Tibial nerve (tissue), 4 donors: ENCODE results near the gene MAP2. TPM values are rescaled to one million over a fixed set of nuclear protein-coding genes. Genes with fewer than 3 reads are reported as not detected.

ENCODE experiments used
- DNase-seq, 2 donors: peaks; one replicate each; pipeline ENCODE4 v3.0.0-alpha.2; 2019; ENCODE audit warnings: low spot score in 2 of 2
- H3K27ac ChIP-seq, 4 donors: fragments of 200-600 bp; sonication (generic) in 3 of 4; one replicate each; pipeline ENCODE4 v1.5.1; 2017 to 2019; ENCODE audit warnings: mild to moderate bottlenecking in 1 of 4
- H3K27me3 ChIP-seq, 2 donors: fragments of 200-600 bp; sonication (generic) in 1 of 2; one replicate each; pipeline versions ENCODE4 v1.5.1 to v1.6.0; 2017 to 2019
- H3K36me3 ChIP-seq, 3 donors: fragments of 200-600 bp; sonication (generic); one replicate each; pipeline ENCODE4 v1.5.1; 2018 to 2019
- H3K4me1 ChIP-seq, 4 donors: fragments of 200-600 bp; sonication (generic) in 3 of 4; one replicate each; pipeline ENCODE4 v1.5.1; 2017 to 2019
- H3K4me3 ChIP-seq, 4 donors: fragments of 200-600 bp; sonication (generic) in 3 of 4; one replicate each; pipeline ENCODE4 v1.5.1; 2017 to 2019; ENCODE audit warnings: mild to moderate bottlenecking in 1 of 4, moderate library complexity in 1 of 4
- H3K9me3 ChIP-seq, 4 donors: fragments of 200-600 bp; sonication (generic) in 3 of 4; one replicate each; pipeline ENCODE4 v1.5.1; 2017 to 2019
- EP300 ChIP-seq, 2 donors: sonication (generic); formaldehyde crosslinking; IDR thresholded peaks; one replicate each; pipeline ENCODE4 v1.6.1; 2017; ENCODE audit warnings: antibody characterized with exemption in 2 of 2, mild to moderate bottlenecking in 1 of 2
- POLR2A ChIP-seq, 2 donors: fragments of 450-650 bp; IDR thresholded peaks; one replicate each; pipeline ENCODE4 v1.6.1; 2017; ENCODE audit warnings: antibody characterized with exemption in 2 of 2, mild to moderate bottlenecking in 2 of 2, moderate library complexity in 2 of 2
- whole genome bisulfite sequencing, 2 donors: methylation state at CpG; one replicate each; pipeline ENCODE4 v1.1.5; 2018; 5-methylcytosine and 5-hydroxymethylcytosine counted together
- total RNA-seq, 4 donors: library from RNA; depleted of rRNA; stranded (reverse); fragments of >200 nt; gene quantifications; one replicate each; pipeline ENCODE4 v1.1.0, GENCODE V29; 2016
- TF ChIP-seq, protein P1 (sequence below), 5 experiments: fragments of 200-600 bp in 3 of 5; fragments of 450-650 bp in 2 of 5; sonication (generic) in 3 of 5; IDR thresholded peaks; one replicate each; pipeline ENCODE4 v1.5.1; 2016 to 2019; ENCODE audit warnings: antibody characterized with exemption in 5 of 5, mild to moderate bottlenecking in 3 of 5, moderate library complexity in 2 of 5

The MAP2 gene
- total RNA-seq, 4 donors from 2014 or later: 14.7 to 31.7 (median 21.3) TPM

DNA sequence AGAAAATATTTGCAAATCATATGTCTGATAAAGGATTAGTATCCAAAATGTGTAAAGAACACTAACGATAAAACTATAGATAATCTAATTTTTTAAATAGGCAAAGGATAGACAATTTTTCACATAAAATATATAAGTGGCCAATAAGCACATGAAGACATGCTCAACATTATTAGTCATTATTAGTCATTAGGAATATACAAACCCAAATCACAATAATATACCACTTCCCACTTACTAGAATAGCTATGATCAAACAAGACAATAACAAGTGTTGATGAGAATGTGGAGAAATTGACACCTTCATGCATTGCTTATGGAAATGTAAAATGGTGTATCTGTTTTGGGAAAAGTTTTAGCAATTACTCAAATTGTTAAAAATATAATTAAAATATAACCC, 12.6 kb upstream of the MAP2 start:
- WGBS, 2 donors: 96 to 100% methylated on average over 1 of the region's 1 CpG

DNA sequence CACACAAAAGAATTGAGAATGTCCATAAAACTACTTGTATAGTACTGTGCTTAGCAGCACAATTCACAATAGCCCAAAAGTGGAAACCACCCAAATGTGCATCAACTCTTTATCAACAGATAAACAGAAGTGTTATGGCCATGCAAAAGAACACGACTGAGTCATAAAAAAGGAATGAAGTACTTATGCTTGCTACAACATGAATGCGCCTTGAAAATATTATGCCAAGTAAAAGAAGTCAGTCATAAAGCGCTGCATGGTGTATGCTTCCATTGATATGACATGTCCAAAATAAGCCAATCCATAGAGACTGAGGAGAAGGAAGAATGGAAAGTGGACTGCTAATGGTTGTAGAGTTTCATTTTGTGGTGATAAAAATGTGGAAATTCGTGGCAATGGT, 12.1 kb upstream of the MAP2 start:
- whole genome bisulfite sequencing, 2 donors: 79% methylated on average over 4 of the region's 4 CpGs
- H3K36me3 ChIP-seq: no peaks in the 10 kb centered on the region
- no peak overlapping the region for H3K4me3 ChIP-seq
- H3K9me3 ChIP-seq: peaks cover 0 to 8% (median 0%) of the 10 kb centered on the region in 4 donors
- no peak overlapping the region for H3K27ac ChIP-seq
- TF ChIP-seq, protein P1, sequence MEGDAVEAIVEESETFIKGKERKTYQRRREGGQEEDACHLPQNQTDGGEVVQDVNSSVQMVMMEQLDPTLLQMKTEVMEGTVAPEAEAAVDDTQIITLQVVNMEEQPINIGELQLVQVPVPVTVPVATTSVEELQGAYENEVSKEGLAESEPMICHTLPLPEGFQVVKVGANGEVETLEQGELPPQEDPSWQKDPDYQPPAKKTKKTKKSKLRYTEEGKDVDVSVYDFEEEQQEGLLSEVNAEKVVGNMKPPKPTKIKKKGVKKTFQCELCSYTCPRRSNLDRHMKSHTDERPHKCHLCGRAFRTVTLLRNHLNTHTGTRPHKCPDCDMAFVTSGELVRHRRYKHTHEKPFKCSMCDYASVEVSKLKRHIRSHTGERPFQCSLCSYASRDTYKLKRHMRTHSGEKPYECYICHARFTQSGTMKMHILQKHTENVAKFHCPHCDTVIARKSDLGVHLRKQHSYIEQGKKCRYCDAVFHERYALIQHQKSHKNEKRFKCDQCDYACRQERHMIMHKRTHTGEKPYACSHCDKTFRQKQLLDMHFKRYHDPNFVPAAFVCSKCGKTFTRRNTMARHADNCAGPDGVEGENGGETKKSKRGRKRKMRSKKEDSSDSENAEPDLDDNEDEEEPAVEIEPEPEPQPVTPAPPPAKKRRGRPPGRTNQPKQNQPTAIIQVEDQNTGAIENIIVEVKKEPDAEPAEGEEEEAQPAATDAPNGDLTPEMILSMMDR (IDR thresholded peaks at IDR 0.05): no peak
- no peak for TF ChIP-seq POLR2A (IDR thresholded peaks at IDR 0.05)
- TF ChIP-seq EP300 (IDR thresholded peaks at IDR 0.05): no peak
- H3K27me3 ChIP-seq: no peaks in the 10 kb centered on the region
- no peaks in the 10 kb centered on the region for H3K4me1 ChIP-seq
- DNase-seq: no peak

More for the DNA sequence above, 12.6 kb upstream of the MAP2 start:
- Histone ChIP-seq H3K27me3 (no peaks in the 10 kb centered on the region), H3K36me3 (no peaks in the 10 kb centered on the region), H3K9me3 (peaks cover 0 to 8% (median 0%) of the 10 kb centered on the region in 4 donors), H3K4me1 (no peaks in the 10 kb centered on the region), H3K4me3 (no peak overlapping the region), H3K27ac (no peak overlapping the region)
- DNase-seq: no peak
- no peak for TF ChIP-seq EP300 (IDR thresholded peaks at IDR 0.05)

DNA sequence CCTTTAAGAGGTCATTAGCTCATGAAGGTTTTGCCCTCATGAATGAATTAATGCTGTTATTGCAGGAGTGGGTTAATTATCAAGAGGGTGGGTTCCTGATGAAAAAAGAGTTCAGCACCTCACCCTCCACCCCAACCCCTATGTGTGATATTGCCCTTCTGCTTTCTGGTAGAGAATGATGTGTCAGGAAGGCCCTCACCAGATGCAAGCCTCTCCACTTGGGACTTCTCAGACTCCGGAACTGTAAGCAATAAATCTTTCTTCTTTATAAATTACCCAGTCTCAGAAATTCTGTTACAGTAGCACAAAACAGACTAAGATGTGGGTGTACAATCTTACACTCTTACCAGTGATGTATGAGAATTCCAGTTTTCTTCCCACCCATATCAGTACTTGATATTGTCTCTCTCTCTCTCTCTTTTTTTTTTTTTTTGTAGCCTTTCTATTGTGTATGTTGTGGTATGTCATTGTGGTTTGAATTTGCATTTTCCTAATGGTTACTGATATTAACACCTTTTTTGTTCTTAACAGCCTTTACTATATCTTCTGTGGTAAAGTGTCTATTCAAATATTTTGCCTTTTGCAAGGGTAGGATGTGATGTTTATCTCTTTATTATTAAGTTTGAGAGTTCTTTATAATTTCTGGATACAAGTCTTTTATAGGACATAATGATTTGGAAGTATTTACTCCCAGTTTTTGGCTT, 10.4 kb upstream of the MAP2 start:
- H3K4me3 ChIP-seq: no peak overlapping the region
- peaks cover 0 to 8% (median 0%) of the 10 kb centered on the region in 4 donors for H3K9me3 ChIP-seq
- no peak for TF ChIP-seq EP300 (IDR thresholded peaks at IDR 0.05)
- TF ChIP-seq, protein P1 (IDR thresholded peaks at IDR 0.05): no peak
- TF ChIP-seq POLR2A (IDR thresholded peaks at IDR 0.05): no peak
- H3K4me1 ChIP-seq: no peaks in the 10 kb centered on the region
- H3K36me3 ChIP-seq: no peaks in the 10 kb centered on the region
- H3K27me3 ChIP-seq: no peaks in the 10 kb centered on the region
- no peak for DNase-seq
- WGBS, 2 donors: 60 to 66% methylated on average over 1 of the region's 1 CpG
- no peak overlapping the region for H3K27ac ChIP-seq

DNA sequence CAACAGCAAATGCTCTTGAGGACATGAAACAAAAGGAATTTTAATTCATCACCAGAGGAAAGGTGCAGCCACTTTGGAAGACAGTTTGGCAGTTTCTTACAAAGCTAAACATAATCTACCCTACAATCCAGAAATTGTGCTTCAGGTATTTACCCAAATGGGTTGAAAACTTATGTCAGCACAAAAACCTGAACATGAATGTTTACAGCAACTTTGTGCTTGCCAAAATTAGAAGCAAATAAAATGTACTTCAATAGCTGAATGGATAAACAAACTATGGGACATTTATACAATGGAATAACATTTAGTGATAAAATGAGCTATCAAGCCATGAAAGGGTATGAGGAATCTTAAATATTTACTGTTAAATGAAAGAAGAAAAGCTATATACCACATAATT, 6.9 kb upstream of the MAP2 start:
- no peak overlapping the region for H3K27ac ChIP-seq
- H3K4me1 ChIP-seq: no peaks in the 10 kb centered on the region
- no peak for DNase-seq
- no peaks in the 10 kb centered on the region for H3K27me3 ChIP-seq
- TF ChIP-seq, protein P1 (IDR thresholded peaks at IDR 0.05): no peak
- TF ChIP-seq EP300 (IDR thresholded peaks at IDR 0.05) (no peak), POLR2A (IDR thresholded peaks at IDR 0.05) (no peak)
- H3K36me3 ChIP-seq: no peaks in the 10 kb centered on the region
- peaks cover 0 to 8% (median 0%) of the 10 kb centered on the region in 4 donors for H3K9me3 ChIP-seq
- no peak overlapping the region for H3K4me3 ChIP-seq

DNA sequence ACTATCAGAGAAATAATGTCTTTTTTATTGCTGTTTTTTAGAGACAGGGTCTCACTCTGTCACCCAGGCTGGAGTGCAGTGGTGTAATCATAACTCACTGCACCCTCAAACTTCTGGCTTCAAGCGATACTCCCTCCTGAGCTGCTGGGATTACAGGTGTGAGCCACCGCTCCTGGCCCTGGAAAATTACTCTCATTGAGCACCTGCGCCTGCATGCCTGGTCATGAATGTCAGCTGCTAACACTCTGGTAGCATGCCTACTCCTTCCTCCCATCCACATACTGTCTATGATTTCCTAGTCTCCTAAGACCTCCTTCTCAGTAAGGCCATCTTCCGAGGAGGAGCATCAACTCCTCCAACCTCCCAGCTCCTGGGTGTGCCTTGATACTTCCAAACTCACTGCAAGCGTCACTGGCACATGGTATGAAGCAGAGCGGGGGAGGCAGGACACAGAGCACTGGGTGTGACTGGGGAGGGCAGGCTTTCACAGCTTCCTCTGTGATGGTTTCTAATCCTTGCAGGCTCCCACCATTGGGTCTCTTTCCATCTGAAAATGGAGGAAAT, 1.6 kb upstream of the MAP2 start:
- H3K9me3 ChIP-seq: no peaks in the 10 kb centered on the region
- peaks cover 0 to 38% (median 3%) of the 10 kb centered on the region in 4 donors for H3K4me1 ChIP-seq
- no peaks in the 10 kb centered on the region for H3K27me3 ChIP-seq
- TF ChIP-seq, protein P1 (IDR thresholded peaks at IDR 0.05): no peak
- no peak for TF ChIP-seq POLR2A (IDR thresholded peaks at IDR 0.05)
- TF ChIP-seq EP300 (IDR thresholded peaks at IDR 0.05): no peak
- no peaks in the 10 kb centered on the region for H3K36me3 ChIP-seq
- no peak overlapping the region for H3K4me3 ChIP-seq
- H3K27ac ChIP-seq: no peak overlapping the region
- DNase-seq: no peak
- 80 to 81% methylated on average over 6 of the region's 6 CpGs for WGBS, 2 donors
